Epithelial cell of prostate (primary cell): Measurements from ENCODE around the gene MAPK7.
A peak's percentile ranks its signal among the peaks of the same experiment; 100 is the strongest.

Experiments used
- DNase-seq: peaks from one replicate; pipeline ENCODE4 v3.0.0-alpha.2; 2011; ENCODE audit warnings: low read depth, low spot score
- H3K27ac ChIP-seq: fragments of 450-650 bp; 2 replicates; pipeline ENCODE4 v1.5.1; 2017; ENCODE audit warnings: mild to moderate bottlenecking

MAPK7 gene

GRCh38 chr17:19362277-19363113, 15.8 kb upstream of the MAPK7 start, which contains the start of gene B9D1:
TSS of gene B9D1 (minus strand) at chr17:19362723. CDS start at chr17:19362569, 154 bp downstream.
- peak within 1 kb of the TSS; percentile 59 for H3K27ac ChIP-seq
- peak; percentile 45 for DNase-seq

- H3K27ac ChIP-seq: peak overlapping the region; percentile 59
Measured at GRCh38 chr17:19363114-19363438, 15.2 kb upstream of the MAPK7 start.

GRCh38 chr17:19363460-19364035, 14.8 kb upstream of the MAPK7 start:
- DNase-seq: no peak

More at GRCh38 chr17:19363114-19363438, 15.2 kb upstream of the MAPK7 start:
- DNase-seq: no peak

GRCh38 chr17:19364699-19365498, 13.4 kb upstream of the MAPK7 start:
- no peak for DNase-seq

More at GRCh38 chr17:19363460-19364035, 14.8 kb upstream of the MAPK7 start:
- no peak overlapping the region for H3K27ac ChIP-seq

GRCh38 chr17:19365499-19365817, 12.8 kb upstream of the MAPK7 start:
- H3K27ac ChIP-seq: no peak overlapping the region

More at GRCh38 chr17:19364699-19365498, 13.4 kb upstream of the MAPK7 start:
- H3K27ac ChIP-seq: no peak overlapping the region

GRCh38 chr17:19365833-19366636, 12.3 kb upstream of the MAPK7 start:
- DNase-seq: no peak
- H3K27ac ChIP-seq: no peak overlapping the region

More at GRCh38 chr17:19365499-19365817, 12.8 kb upstream of the MAPK7 start:
- no peak for DNase-seq

GRCh38 chr17:19366637-19366972, 11.7 kb upstream of the MAPK7 start:
- no peak overlapping the region for H3K27ac ChIP-seq
- DNase-seq: no peak

GRCh38 chr17:19368229-19368628, 10.1 kb upstream of the MAPK7 start:
- no peak for DNase-seq
- no peak overlapping the region for H3K27ac ChIP-seq

- H3K27ac ChIP-seq: no peak overlapping the region
- no peak for DNase-seq
Measured at GRCh38 chr17:19369107-19369778, 9.1 kb upstream of the MAPK7 start.

GRCh38 chr17:19369846-19370492, 8.3 kb upstream of the MAPK7 start:
- H3K27ac ChIP-seq: no peak overlapping the region
- DNase-seq: no peak

GRCh38 chr17:19370493-19370960, 7.8 kb upstream of the MAPK7 start:
- no peak for DNase-seq
- no peak overlapping the region for H3K27ac ChIP-seq

- DNase-seq: no peak
- H3K27ac ChIP-seq: no peak overlapping the region
Measured at GRCh38 chr17:19371259-19372010, 6.9 kb upstream of the MAPK7 start.

- DNase-seq: no peak
- no peak overlapping the region for H3K27ac ChIP-seq
Measured at GRCh38 chr17:19372011-19372370, 6.3 kb upstream of the MAPK7 start.

GRCh38 chr17:19372439-19372838, 5.9 kb upstream of the MAPK7 start:
- H3K27ac ChIP-seq: no peak overlapping the region

GRCh38 chr17:19372866-19373504, 5.3 kb upstream of the MAPK7 start:
- no peak overlapping the region for H3K27ac ChIP-seq
- no peak for DNase-seq

More at GRCh38 chr17:19372439-19372838, 5.9 kb upstream of the MAPK7 start:
- DNase-seq: no peak

- no peak overlapping the region for H3K27ac ChIP-seq
- DNase-seq: no peak
Measured at GRCh38 chr17:19374136-19374535, 4.2 kb upstream of the MAPK7 start.

GRCh38 chr17:19375732-19376131, 2.6 kb upstream of the MAPK7 start:
- no peak for DNase-seq
- H3K27ac ChIP-seq: no peak overlapping the region

- DNase-seq: no peak
Measured at GRCh38 chr17:19376811-19377210, 1.5 kb upstream of the MAPK7 start.

More at GRCh38 chr17:19376811-19377210, 1.5 kb upstream of the MAPK7 start:
- peak overlapping the region; percentile 95 for H3K27ac ChIP-seq
